H9 (cell line): ENCODE data around the gene WNT10A. TPM values are rescaled to one million over a fixed set of nuclear protein-coding genes. Genes with fewer than 3 reads are reported as not detected.

Experiments used
- DNase-seq: peaks from one replicate; pipeline ENCODE4 v3.0.0-alpha.2; 2017
- H2AFZ ChIP-seq: one replicate; pipeline ENCODE4 v1.6.1; 2013; ENCODE audit warnings: mild to moderate bottlenecking, low read length, control low read depth, moderate library complexity
- H2AK5ac ChIP-seq: 2 replicates; pipeline ENCODE4 v1.6.1; 2013; ENCODE audit warnings: low read length, control low read depth, mixed read lengths; ENCODE audit not compliant: insufficient read length
- H2BK120ac ChIP-seq: one replicate; pipeline ENCODE4 v1.6.1; 2013; ENCODE audit warnings: low read depth, mild to moderate bottlenecking, low read length, control low read depth, inconsistent platforms; ENCODE audit not compliant: poor library complexity, severe bottlenecking
- H2BK12ac ChIP-seq: 2 replicates; pipeline ENCODE4 v1.6.1; 2013; ENCODE audit warnings: low read length, control low read depth, mixed read lengths, low read depth; ENCODE audit not compliant: insufficient read length
- H2BK15ac ChIP-seq: 2 replicates; pipeline ENCODE4 v1.6.1; 2013; ENCODE audit warnings: low read depth, low read length, control low read depth
- H2BK20ac ChIP-seq: one replicate; pipeline ENCODE4 v1.6.1; 2013; ENCODE audit warnings: low read depth, mild to moderate bottlenecking, low read length, control low read depth, inconsistent platforms; ENCODE audit not compliant: poor library complexity, severe bottlenecking
- H2BK5ac ChIP-seq: 2 replicates; pipeline ENCODE4 v1.6.1; 2013; ENCODE audit warnings: low read length, control low read depth, mixed read lengths; ENCODE audit not compliant: insufficient read length
- H3K14ac ChIP-seq: 2 replicates; pipeline ENCODE4 v1.6.1; 2013; ENCODE audit warnings: low read length, control low read depth; ENCODE audit not compliant: insufficient read depth
- H3K18ac ChIP-seq: 2 replicates; pipeline ENCODE4 v1.6.1; 2013; ENCODE audit warnings: low read depth, mild to moderate bottlenecking, mixed read lengths, low read length, control low read depth; ENCODE audit not compliant: insufficient read length
- H3K23ac ChIP-seq: 2 replicates; pipeline ENCODE4 v1.6.1; 2013; ENCODE audit warnings: low read length, control low read depth, mixed read lengths, low read depth; ENCODE audit not compliant: insufficient read length
- H3K23me2 ChIP-seq: 2 replicates; pipeline ENCODE4 v1.6.1; 2013; ENCODE audit warnings: low read depth, mild to moderate bottlenecking, mixed read lengths, low read length, control low read depth; ENCODE audit not compliant: insufficient read length, poor library complexity, severe bottlenecking
- H3K27ac ChIP-seq: 2 replicates; pipeline ENCODE4 v1.5.1; 2013; ENCODE audit warnings: low read length, control low read depth, mixed read lengths, low read depth; ENCODE audit not compliant: insufficient read length
- H3K27me3 ChIP-seq: 2 replicates; pipeline ENCODE4 v1.6.1; 2013; ENCODE audit warnings: low read length, control low read depth, inconsistent platforms; ENCODE audit not compliant: insufficient read depth
- H3K4ac ChIP-seq: 2 replicates; pipeline ENCODE4 v1.6.1; 2013; ENCODE audit warnings: low read depth, mild to moderate bottlenecking, control low read depth, inconsistent platforms, low read length, moderate library complexity
- H3K4me1 ChIP-seq: 2 replicates; pipeline ENCODE4 v1.6.1; 2013; ENCODE audit warnings: low read length, control low read depth, inconsistent platforms; ENCODE audit not compliant: insufficient read depth
- H3K4me2 ChIP-seq: 2 replicates; pipeline ENCODE4 v1.6.1; 2013; ENCODE audit warnings: low read length, control low read depth, mixed read lengths; ENCODE audit not compliant: insufficient read length, insufficient read depth
- H3K56ac ChIP-seq: 2 replicates; pipeline ENCODE4 v1.6.1; 2013; ENCODE audit warnings: low read depth, mild to moderate bottlenecking, mixed read lengths, low read length, control low read depth; ENCODE audit not compliant: insufficient read length
- H3K79me1 ChIP-seq: 2 replicates; pipeline ENCODE4 v1.6.1; 2013; ENCODE audit warnings: low read depth, mild to moderate bottlenecking, moderate library complexity, low read length, control low read depth, inconsistent platforms; ENCODE audit not compliant: insufficient read depth, poor library complexity, severe bottlenecking
- H3K79me2 ChIP-seq: 2 replicates; pipeline ENCODE4 v1.6.1; 2013; ENCODE audit warnings: low read length, control low read depth, inconsistent platforms; ENCODE audit not compliant: insufficient read depth
- H3K9ac ChIP-seq: 2 replicates; pipeline ENCODE4 v1.6.1; 2013; ENCODE audit warnings: low read length, control low read depth, mixed read lengths; ENCODE audit not compliant: insufficient read length; ENCODE audit errors: extremely low read depth
- H3K9me3 ChIP-seq: one replicate; pipeline ENCODE4 v1.6.1; 2013; ENCODE audit warnings: low read depth, low read length, inconsistent platforms; ENCODE audit not compliant: control insufficient read depth
- H3T11ph ChIP-seq: one replicate; pipeline ENCODE4 v1.6.1; 2013; ENCODE audit warnings: mild to moderate bottlenecking, low read length, control low read depth, inconsistent platforms
- H4K20me1 ChIP-seq: one replicate; pipeline ENCODE4 v1.6.1; 2013; ENCODE audit not compliant: control insufficient read depth, insufficient read length, insufficient read depth
- H4K5ac ChIP-seq: 2 replicates; pipeline ENCODE4 v1.6.1; 2013; ENCODE audit warnings: low read depth, mild to moderate bottlenecking, mixed read lengths, low read length, control low read depth; ENCODE audit not compliant: insufficient read length
- H4K8ac ChIP-seq: replicated peaks from 2 replicates; pipeline ENCODE4 v1.6.1; 2013; ENCODE audit warnings: low read length, control low read depth, mixed read lengths, low read depth; ENCODE audit not compliant: insufficient read length
- H4K91ac ChIP-seq: 2 replicates; pipeline ENCODE4 v1.6.1; 2013; ENCODE audit warnings: low read depth, mild to moderate bottlenecking, moderate library complexity, mixed read lengths, low read length, control low read depth; ENCODE audit not compliant: insufficient read length
- H3K27ac Mint-ChIP-seq, 3 experiments: 2 replicates in 2 of 3; 3 replicates in 1 of 3; pipeline ENCODE4 v1.8.0; 2020 to 2021; ENCODE audit warnings: mixed read lengths in 3 of 3, mild to moderate bottlenecking in 1 of 3, moderate library complexity in 1 of 3
- H3K27me3 Mint-ChIP-seq: 2 replicates; pipeline ENCODE4 v1.8.0; 2021; ENCODE audit warnings: low read depth, mild to moderate bottlenecking, moderate library complexity, mixed read lengths
- H3K36me3 Mint-ChIP-seq, 3 experiments: 2 replicates in 2 of 3; 3 replicates in 1 of 3; pipeline ENCODE4 v1.8.0; 2020 to 2021; ENCODE audit warnings: low read depth in 3 of 3, mixed read lengths in 3 of 3; ENCODE audit not compliant: insufficient read depth in 1 of 3
- H3K4me1 Mint-ChIP-seq, 2 experiments: 2 replicates each; pipeline ENCODE4 v1.8.0; 2020; ENCODE audit warnings: mixed read lengths in 2 of 2
- H3K4me3 Mint-ChIP-seq, 2 experiments: 2 replicates in 1 of 2; 3 replicates in 1 of 2; pipeline ENCODE4 v1.8.0; 2020 to 2021; ENCODE audit warnings: mild to moderate bottlenecking in 2 of 2, mixed read lengths in 2 of 2, moderate library complexity in 1 of 2
- H3K9me3 Mint-ChIP-seq, 2 experiments: 2 replicates in 1 of 2; 3 replicates in 1 of 2; pipeline ENCODE4 v1.8.0; 2020; ENCODE audit warnings: mild to moderate bottlenecking in 2 of 2, mixed read lengths in 2 of 2, moderate library complexity in 1 of 2
- WGBS: extraction: QIAGEN DNeasy Blood & Tissue Kit; methylation state at CpG from one replicate; pipeline ENCODE4 v1.1.7; 2013; ENCODE audit warnings: missing lambda C conversion rate, low lambda C conversion rate, mixed read lengths; ENCODE audit not compliant: insufficient read length; ENCODE audit errors: extremely low coverage; 5-methylcytosine and 5-hydroxymethylcytosine counted together
- total RNA-seq: library from RNA; stranded (reverse); gene quantifications from 2 replicates; pipeline ENCODE4 v1.2.1, GENCODE V29; 2021
- TF ChIP-seq, protein P1 (sequence below): fragments of 200-600 bp; sonication (generic); conservative IDR thresholded peaks from 3 replicates; pipeline ENCODE4 v1.8.0; 2021; ENCODE audit warnings: antibody characterized with exemption, mild to moderate bottlenecking

WNT10A gene
- total RNA-seq, 1 experiment from 2014 or later: not detected

DNA sequence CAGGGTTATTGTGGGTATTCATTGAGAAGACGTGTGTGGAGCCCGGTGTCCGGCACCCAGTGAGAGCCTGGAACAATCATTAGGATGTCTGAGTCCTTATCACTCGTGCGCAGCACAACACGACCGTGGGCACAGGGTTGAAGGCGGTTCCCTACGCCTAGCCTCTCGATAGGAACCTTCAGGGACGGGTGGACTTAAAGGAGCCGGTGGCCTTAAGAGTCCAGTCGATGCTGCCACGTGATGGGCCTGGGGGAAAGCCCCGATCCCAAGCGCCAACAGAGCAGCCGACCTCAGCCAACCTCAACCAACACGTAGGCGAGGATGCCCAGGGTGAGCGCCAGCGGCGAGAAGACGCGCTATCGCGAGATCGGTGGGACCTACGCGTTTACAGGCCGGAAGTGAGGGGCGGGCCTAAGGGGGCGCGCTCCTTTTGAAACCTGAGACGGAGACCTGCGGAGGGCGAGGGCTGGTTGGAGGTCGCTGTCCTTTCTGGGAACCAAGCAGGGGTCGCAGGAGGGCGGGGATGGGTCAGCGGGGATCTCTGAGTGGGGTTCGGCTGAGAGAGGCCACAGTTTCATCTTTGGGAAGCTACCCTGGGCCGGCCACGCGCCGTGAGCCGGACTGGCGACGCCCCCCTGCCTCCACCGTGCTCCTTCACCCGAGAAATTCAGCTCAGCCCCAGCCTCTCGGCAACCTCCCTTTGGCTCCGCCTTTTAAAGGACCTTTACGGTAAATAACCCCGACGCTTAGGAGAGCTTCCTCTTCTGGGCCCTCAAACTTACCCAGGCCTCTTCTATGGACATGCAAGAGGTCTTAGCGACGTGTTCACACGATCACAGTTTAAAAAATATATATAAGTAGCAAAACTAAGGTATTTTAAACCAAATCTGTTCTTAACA, 28.3 kb downstream of the WNT10A start:
- no peak overlapping the region for H3K27ac ChIP-seq
- H4K5ac ChIP-seq: no peak overlapping the region
- H2BK20ac ChIP-seq: no peak overlapping the region
- H3K4me1 ChIP-seq: no peaks in the 10 kb centered on the region; the same call in 1 of the 2 replicates
- no peak overlapping the region for H4K91ac ChIP-seq
- no peak overlapping the region for H3K23ac ChIP-seq
- Mint-ChIP-seq H3K4me1 (peaks cover 7 to 16% of the 10 kb centered on the region in 2 experiments), H3K27me3 (peaks cover 47% of the 10 kb centered on the region), H3K4me3 (peak overlapping the region; percentile 87 to 90), H3K36me3 (no peaks in the 10 kb centered on the region), H3K27ac (peak overlapping the region; percentile 40 to 96 (median 77); a peak in 4 of 7 replicates), H3K9me3 (no peaks in the 10 kb centered on the region)
- no CpG with 5 or more reads among the region's 58 CpGs for WGBS
- H3K23me2 ChIP-seq: no peaks in the 10 kb centered on the region
- H3K4ac ChIP-seq: no peak overlapping the region
- H3K9me3 ChIP-seq: no peaks in the 10 kb centered on the region
- H4K8ac ChIP-seq: no peak overlapping the region
- H3K27me3 ChIP-seq: peaks cover 7% of the 10 kb centered on the region
- H3K9ac ChIP-seq: peak overlapping the region; percentile 62
- TF ChIP-seq, protein P1, sequence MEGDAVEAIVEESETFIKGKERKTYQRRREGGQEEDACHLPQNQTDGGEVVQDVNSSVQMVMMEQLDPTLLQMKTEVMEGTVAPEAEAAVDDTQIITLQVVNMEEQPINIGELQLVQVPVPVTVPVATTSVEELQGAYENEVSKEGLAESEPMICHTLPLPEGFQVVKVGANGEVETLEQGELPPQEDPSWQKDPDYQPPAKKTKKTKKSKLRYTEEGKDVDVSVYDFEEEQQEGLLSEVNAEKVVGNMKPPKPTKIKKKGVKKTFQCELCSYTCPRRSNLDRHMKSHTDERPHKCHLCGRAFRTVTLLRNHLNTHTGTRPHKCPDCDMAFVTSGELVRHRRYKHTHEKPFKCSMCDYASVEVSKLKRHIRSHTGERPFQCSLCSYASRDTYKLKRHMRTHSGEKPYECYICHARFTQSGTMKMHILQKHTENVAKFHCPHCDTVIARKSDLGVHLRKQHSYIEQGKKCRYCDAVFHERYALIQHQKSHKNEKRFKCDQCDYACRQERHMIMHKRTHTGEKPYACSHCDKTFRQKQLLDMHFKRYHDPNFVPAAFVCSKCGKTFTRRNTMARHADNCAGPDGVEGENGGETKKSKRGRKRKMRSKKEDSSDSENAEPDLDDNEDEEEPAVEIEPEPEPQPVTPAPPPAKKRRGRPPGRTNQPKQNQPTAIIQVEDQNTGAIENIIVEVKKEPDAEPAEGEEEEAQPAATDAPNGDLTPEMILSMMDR: no peak
- H2BK12ac ChIP-seq: no peak overlapping the region
- no peak overlapping the region for H3T11ph ChIP-seq
- no peaks in the 10 kb centered on the region for H3K79me2 ChIP-seq
- peak; percentile 97 for DNase-seq
- no peaks in the 10 kb centered on the region for H4K20me1 ChIP-seq
- H3K79me1 ChIP-seq: no peaks in the 10 kb centered on the region
- peak overlapping the region; percentile 42 for H3K4me2 ChIP-seq
- peak overlapping the region; percentile 90 for H3K18ac ChIP-seq
- H2AFZ ChIP-seq: no peak overlapping the region
- H2BK15ac ChIP-seq: no peak overlapping the region
- peak overlapping the region; percentile 84 for H3K14ac ChIP-seq
- H3K56ac ChIP-seq: no peak overlapping the region
- H2BK5ac ChIP-seq: no peak overlapping the region
- H2BK120ac ChIP-seq: no peak overlapping the region
- H2AK5ac ChIP-seq: no peak overlapping the region
